MG63 (cell line): ENCODE results near the gene TTBK2. TPM values are rescaled to one million over a fixed set of nuclear protein-coding genes. Genes with fewer than 3 reads are reported as not detected.
"Not testable (repeated sequence)": the region's sequence is repeated elsewhere in the genome, so short reads cannot be mapped to it uniquely, and the experiment has no call there.

Experiments
- DNase-seq: peaks from one replicate; pipeline ENCODE4 v3.0.0-alpha.2; 2020
- H3K27me3 ChIP-seq: fragments of 250-450 bp; sonication (Bioruptor Pico); 2 replicates; pipeline ENCODE4 v1.5.1; 2020; ENCODE audit warnings: mild to moderate bottlenecking, moderate library complexity
- H3K36me3 ChIP-seq: fragments of 250-450 bp; sonication (Bioruptor Pico); 2 replicates; pipeline ENCODE4 v1.5.1; 2020; ENCODE audit warnings: mild to moderate bottlenecking, moderate library complexity
- H3K4me3 ChIP-seq: fragments of 250-450 bp; sonication (Bioruptor Pico); 2 replicates; pipeline ENCODE4 v1.5.1; 2020; ENCODE audit warnings: mild to moderate bottlenecking, moderate library complexity
- H3K9me3 ChIP-seq: fragments of 250-450 bp; sonication (Bioruptor Pico); 2 replicates; pipeline ENCODE4 v1.5.1; 2020; ENCODE audit warnings: mild to moderate bottlenecking, moderate library complexity
- total RNA-seq: library from RNA; depleted of rRNA; stranded (reverse); fragments of >200 nt; shearing (Covaris generic); gene quantifications from 2 replicates; pipeline ENCODE4 v1.2.3, GENCODE V29; 2014; ENCODE audit warnings: low replicate concordance

The TTBK2 gene
- total RNA-seq, 1 experiment from 2014 or later, result 4.8 TPM

GRCh38 chr15:42803436-42803835 lies 117.1 kb downstream of the TTBK2 start:
- H3K9me3 ChIP-seq, result no peaks in the 10 kb centered on the region
- DNase-seq, result no peak
- H3K27me3 ChIP-seq, result no peaks in the 10 kb centered on the region
- no peak overlapping the region for H3K4me3 ChIP-seq
- H3K36me3 ChIP-seq, result no peaks in the 10 kb centered on the region

DNA sequence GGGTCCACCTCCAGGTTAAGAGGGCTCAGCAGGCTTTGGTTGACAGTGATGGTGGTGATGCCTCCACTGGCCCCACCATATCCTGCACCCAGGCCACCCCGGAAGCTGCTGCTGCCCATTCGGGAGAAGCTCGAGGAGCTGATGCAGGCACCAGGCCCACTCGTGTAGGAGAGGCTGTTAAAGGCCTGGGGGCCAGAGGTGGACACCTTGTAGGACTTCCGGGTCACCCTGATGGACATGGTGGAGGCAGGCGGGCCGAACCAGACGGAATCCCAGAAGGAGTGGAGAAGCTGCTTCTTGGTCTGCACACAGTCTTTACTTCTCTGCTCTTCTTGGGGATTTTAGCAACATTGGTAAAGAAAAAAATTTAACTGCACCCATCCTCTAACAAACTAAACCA lies 118.4 kb downstream of the TTBK2 start:
- Histone ChIP-seq H3K9me3 (no peaks in the 10 kb centered on the region), H3K4me3 (no peak overlapping the region), H3K27me3 (no peaks in the 10 kb centered on the region), H3K36me3 (no peaks in the 10 kb centered on the region)
- DNase-seq, result no peak

DNA sequence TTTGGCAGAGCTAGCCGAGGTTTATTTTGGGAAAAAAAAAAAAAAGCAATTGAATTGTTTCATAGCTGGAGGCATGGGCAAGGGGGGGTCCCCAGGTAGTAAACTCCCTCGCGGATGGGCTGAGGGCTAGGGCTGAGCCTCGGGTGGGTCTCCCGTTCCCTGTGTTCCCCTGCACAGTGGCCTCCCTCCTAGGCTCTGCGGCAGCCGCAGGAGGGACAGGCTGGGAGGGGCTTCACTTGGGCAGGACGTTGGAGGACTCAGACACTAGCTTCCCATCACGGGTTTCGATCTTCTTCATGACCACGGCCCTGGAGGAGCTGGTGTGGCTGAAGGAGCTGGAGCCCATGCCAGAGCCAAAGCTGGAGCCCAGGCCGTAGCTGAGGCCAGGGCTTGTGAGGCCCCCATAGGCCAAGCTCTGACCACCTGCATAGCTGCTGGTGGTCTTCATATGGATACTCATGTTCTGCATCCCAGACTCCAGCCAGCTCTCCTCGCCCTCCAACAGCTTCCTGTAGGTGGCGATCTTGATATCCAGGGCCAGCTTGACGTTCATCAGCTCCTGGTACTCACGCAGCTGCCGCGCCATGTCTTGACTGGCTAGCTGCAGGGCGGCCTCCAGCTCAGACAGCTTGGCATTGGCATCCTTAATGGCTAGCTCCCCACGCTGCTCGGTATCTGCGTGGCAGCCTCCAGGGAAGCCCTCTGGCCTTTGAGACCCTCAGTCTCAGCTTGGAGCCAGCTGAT lies 119.7 kb downstream of the TTBK2 start:
- H3K36me3 ChIP-seq, result no peaks in the 10 kb centered on the region
- no peak overlapping the region for H3K4me3 ChIP-seq
- no peak for DNase-seq
- no peaks in the 10 kb centered on the region for H3K9me3 ChIP-seq
- no peaks in the 10 kb centered on the region for H3K27me3 ChIP-seq

- Histone ChIP-seq H3K36me3 (no peaks in the 10 kb centered on the region), H3K27me3 (no peaks in the 10 kb centered on the region), H3K9me3 (no peaks in the 10 kb centered on the region), H3K4me3 (no peak overlapping the region)
- no peak for DNase-seq
Observed at GRCh38 chr15:42798802-42799201, 121.8 kb downstream of the TTBK2 start.

DNA sequence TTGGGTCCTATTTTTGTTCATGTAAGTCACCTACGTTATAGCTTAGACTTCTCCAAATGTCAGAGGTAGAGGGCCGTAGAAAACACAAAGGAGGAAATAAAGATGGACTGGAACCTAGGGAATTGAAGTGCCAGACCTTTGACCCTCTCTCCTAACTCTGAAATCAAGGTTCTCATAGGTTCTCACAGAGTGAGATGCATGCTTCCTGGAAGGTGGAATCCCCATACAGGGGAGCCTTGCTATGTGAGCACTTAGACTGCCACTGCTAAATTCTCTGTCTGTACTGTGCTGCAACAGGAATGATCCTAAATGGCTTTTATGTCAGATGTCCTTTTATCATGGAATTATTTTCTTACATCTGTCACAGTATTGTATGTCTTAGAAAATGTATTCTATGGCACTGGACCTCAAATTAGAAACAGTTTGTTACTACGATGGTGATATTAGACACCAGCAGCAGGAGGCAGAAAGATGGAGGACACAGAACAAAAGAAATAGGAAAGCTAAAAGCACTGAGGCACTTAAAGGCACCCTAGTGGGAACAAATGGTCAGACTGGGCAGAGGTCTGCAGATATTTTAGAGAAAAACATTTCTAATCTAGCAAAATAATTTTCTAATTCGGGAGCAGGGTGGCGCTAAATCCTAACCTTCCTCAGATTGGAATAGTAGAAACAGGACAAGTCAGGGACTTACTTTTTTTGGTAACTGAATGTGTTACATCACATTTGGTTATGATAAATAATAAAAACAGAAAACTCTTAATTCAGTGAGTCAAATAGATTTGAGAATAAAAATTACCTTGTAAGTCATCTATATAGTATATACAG lies 123.4 kb downstream of the TTBK2 start:
- Histone ChIP-seq H3K36me3 (no peaks in the 10 kb centered on the region), H3K9me3 (no peaks in the 10 kb centered on the region), H3K4me3 (no peak overlapping the region), H3K27me3 (no peaks in the 10 kb centered on the region)
- DNase-seq, result no peak

- no peaks in the 10 kb centered on the region for H3K9me3 ChIP-seq
- no peaks in the 10 kb centered on the region for H3K27me3 ChIP-seq
- no peaks in the 10 kb centered on the region for H3K36me3 ChIP-seq
Observed at GRCh38 chr15:42788725-42789124, 131.9 kb downstream of the TTBK2 start.

DNA sequence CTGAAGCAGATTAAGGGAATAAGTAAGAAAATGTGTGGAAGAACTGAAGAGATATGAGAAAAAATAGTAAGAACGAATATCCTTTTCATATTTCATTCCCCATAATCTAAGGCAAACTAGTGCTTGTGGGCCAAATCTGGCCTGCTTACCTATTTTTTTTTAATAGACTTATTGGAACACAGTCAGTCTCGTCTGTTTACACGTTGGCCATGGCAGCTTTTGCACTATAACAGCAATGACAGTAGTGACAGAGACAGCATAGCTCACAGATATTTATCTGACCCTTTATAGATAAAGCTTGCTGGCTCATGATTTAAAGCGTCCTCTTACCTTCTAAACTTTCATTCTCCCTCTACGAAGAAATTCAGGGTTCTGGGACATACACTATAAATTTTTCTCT lies 133.6 kb downstream of the TTBK2 start:
- Histone ChIP-seq H3K27me3 (no peaks in the 10 kb centered on the region), H3K36me3 (no peaks in the 10 kb centered on the region), H3K9me3 (no peaks in the 10 kb centered on the region), H3K4me3 (no peak overlapping the region)
- no peak for DNase-seq

More at GRCh38 chr15:42788725-42789124, 131.9 kb downstream of the TTBK2 start:
- no peak overlapping the region for H3K4me3 ChIP-seq
- DNase-seq, result no peak

DNA sequence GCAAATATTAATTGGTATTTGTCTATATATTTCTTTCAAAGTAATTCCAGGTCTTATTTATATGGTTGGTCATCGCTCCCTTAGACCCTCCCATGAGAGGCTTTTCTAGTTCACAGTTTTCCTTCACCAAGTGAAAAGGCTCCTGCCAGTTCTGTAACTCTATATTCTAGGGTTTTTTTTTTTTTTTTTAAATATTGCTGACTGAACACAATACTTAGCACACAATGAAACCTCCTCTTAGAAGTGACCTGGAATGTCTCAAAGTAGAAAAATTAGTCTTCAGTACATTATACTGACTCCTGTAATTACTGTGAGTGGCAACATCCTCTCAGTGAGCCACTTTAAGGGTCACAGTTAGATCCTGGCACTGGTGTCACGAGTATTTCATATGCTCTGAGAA lies 135.0 kb downstream of the TTBK2 start:
- no peaks in the 10 kb centered on the region for H3K9me3 ChIP-seq
- DNase-seq, result no peak
- no peaks in the 10 kb centered on the region for H3K27me3 ChIP-seq
- H3K4me3 ChIP-seq, result no peak overlapping the region
- H3K36me3 ChIP-seq, result no peaks in the 10 kb centered on the region

DNA sequence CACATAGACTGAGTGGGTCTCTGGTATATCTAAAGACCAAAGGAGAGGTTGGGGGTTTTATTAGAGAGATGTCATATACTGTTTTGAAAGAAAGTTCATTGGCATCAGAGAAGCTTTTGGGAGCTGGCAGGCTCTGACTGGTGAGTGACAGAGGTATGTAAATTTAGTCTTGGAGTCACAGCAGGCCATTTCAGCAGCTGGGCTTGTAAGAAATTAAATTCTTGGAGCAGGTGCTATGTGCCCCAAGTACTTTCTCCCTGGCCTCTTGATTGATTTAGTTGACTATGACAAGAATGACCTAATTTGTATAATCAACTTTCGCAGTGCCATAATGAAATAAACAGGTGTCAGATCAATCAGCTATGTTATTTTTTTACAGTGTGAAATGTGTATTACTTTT lies 135.9 kb downstream of the TTBK2 start:
- no peaks in the 10 kb centered on the region for H3K27me3 ChIP-seq
- no peaks in the 10 kb centered on the region for H3K9me3 ChIP-seq
- no peak overlapping the region for H3K4me3 ChIP-seq
- DNase-seq, result no peak
- H3K36me3 ChIP-seq, result no peaks in the 10 kb centered on the region

DNA sequence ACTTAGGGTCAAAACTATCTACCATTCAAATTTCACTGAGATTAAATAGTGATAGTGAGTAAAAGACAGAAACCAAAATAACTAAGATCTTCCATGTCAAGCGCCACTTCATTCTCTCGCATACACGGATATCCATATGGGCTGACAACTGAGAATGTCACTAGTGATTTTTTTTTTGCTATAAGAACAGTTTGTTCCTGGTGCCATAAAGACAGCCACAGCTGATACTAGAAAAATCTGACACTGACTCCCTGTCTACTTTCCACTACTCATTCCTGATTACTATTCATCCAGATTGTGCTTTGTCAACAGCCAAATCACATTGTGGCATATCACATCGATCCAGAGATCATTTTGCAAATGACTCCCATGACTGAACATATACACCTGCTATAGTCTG lies 137.9 kb downstream of the TTBK2 start:
- H3K4me3 ChIP-seq, result no peak overlapping the region
- no peak for DNase-seq
- no peaks in the 10 kb centered on the region for H3K27me3 ChIP-seq
- no peaks in the 10 kb centered on the region for H3K36me3 ChIP-seq
- H3K9me3 ChIP-seq, result no peaks in the 10 kb centered on the region

GRCh38 chr15:42775416-42775815 lies 145.2 kb downstream of the TTBK2 start:
- Histone ChIP-seq H3K4me3 (no peak overlapping the region), H3K36me3 (no peaks in the 10 kb centered on the region), H3K27me3 (no peaks in the 10 kb centered on the region), H3K9me3 (no peaks in the 10 kb centered on the region)
- no peak for DNase-seq

- Histone ChIP-seq H3K36me3 (no peaks in the 10 kb centered on the region), H3K9me3 (0 out of 2 replicates have a peak, but pooled peaks cover 4% of the 10 kb centered on the region), H3K4me3 (no peak overlapping the region), H3K27me3 (no peaks in the 10 kb centered on the region)
- DNase-seq, result no peak
Observed at GRCh38 chr15:42772901-42773300, 147.7 kb downstream of the TTBK2 start.

GRCh38 chr15:42772144-42772543 lies 148.4 kb downstream of the TTBK2 start:
- Histone ChIP-seq H3K36me3 (no peaks in the 10 kb centered on the region), H3K4me3 (no peak overlapping the region), H3K9me3 (0 out of 2 replicates have a peak, but pooled peaks cover 4% of the 10 kb centered on the region), H3K27me3 (no peaks in the 10 kb centered on the region)
- peak; percentile 11 for DNase-seq

DNA sequence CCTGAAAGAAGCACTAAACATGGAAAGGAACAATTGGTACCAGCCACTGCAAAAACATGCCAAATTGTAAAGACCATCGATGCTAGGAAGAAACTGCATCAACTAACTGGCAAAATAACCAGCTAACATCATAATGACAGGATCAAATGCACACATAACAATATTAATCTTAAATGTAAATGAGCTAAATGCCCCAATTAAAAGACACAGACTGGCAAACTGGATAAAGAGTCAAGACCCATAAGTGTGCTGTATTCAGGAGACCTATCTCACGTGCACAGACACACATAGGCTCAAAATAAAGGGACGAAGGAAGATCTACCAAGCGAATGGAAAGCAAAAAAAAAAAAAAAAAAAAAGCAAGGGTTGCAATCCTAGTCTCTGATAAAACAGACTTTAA lies 154.5 kb downstream of the TTBK2 start:
- DNase-seq, H3K4me3 ChIP-seq, H3K27me3 ChIP-seq, H3K36me3 ChIP-seq: not testable (repeated sequence)
- peaks cover 12% of the 10 kb centered on the region; the same call in 1 of the 2 replicates for H3K9me3 ChIP-seq

DNA sequence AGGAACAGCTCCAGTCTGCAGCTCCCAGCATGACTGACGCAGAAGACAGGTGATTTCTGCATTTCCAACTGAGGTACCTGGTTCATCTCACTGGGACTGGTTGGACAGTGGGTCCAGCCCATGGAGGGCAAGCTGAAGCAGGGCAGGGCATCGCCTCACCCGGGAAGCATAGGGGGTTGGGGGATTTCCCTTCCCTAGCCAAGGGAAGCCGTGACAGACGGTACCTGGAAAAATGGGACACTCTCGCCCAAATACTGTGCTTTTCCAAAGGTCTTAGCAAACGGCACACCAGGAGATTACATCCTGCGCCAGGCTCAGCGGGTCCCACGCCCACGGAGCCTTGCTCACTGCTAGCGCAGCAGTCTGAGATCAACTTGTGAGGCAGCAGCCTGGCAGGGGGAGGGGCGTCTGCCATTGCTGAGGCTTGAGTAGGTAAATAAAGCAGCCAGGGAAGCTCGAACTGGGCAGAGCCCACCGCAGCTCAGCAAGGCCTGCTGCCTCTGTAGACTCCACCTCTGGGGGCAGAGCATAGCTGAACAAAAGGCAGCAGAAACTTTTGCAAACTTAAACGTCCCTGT lies 156.3 kb downstream of the TTBK2 start:
- H3K36me3 ChIP-seq, H3K27me3 ChIP-seq, DNase-seq, H3K4me3 ChIP-seq: not testable (repeated sequence)
- H3K9me3 ChIP-seq, result peaks cover 23% of the 10 kb centered on the region

DNA sequence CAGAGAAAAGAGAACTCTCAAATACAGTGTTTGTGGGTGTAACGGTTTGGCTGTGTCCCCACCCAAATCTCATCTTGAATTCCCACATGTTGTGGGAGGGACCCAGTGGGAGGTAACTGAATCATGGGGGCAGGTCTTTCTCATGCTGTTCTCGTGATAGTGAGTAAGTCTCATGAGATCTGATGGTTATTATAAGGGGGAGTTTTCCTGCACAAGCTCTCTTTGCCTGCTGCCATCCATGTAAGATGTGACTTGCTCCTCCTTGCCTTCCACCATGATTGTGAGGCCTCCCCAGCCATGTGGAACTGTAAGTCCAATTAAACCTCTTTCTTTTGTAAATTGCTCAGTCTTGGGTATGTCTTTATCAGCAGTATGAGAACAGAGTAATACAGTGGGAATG lies 158.8 kb downstream of the TTBK2 start:
- H3K9me3 ChIP-seq, result peaks cover 19% of the 10 kb centered on the region
- DNase-seq, H3K27me3 ChIP-seq, H3K36me3 ChIP-seq, H3K4me3 ChIP-seq: not testable (repeated sequence)

- DNase-seq, result no peak
- H3K9me3 ChIP-seq, result peaks cover 19% of the 10 kb centered on the region
- no peaks in the 10 kb centered on the region for H3K27me3 ChIP-seq
- no peaks in the 10 kb centered on the region; the same call in 1 of the 2 replicates for H3K36me3 ChIP-seq
- H3K4me3 ChIP-seq, result no peak overlapping the region
Observed at GRCh38 chr15:42760759-42761158, 159.8 kb downstream of the TTBK2 start.
